Measurements from ENCODE around the gene CAP2. TPM values are rescaled to one million over a fixed set of nuclear protein-coding genes. Genes with fewer than 3 reads are reported as not detected.

CAP2 gene, protein sequence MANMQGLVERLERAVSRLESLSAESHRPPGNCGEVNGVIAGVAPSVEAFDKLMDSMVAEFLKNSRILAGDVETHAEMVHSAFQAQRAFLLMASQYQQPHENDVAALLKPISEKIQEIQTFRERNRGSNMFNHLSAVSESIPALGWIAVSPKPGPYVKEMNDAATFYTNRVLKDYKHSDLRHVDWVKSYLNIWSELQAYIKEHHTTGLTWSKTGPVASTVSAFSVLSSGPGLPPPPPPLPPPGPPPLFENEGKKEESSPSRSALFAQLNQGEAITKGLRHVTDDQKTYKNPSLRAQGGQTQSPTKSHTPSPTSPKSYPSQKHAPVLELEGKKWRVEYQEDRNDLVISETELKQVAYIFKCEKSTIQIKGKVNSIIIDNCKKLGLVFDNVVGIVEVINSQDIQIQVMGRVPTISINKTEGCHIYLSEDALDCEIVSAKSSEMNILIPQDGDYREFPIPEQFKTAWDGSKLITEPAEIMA
- polyA plus RNA-seq (ENCODE audit: low read depth in 6 of 6), result not detected

DNA sequence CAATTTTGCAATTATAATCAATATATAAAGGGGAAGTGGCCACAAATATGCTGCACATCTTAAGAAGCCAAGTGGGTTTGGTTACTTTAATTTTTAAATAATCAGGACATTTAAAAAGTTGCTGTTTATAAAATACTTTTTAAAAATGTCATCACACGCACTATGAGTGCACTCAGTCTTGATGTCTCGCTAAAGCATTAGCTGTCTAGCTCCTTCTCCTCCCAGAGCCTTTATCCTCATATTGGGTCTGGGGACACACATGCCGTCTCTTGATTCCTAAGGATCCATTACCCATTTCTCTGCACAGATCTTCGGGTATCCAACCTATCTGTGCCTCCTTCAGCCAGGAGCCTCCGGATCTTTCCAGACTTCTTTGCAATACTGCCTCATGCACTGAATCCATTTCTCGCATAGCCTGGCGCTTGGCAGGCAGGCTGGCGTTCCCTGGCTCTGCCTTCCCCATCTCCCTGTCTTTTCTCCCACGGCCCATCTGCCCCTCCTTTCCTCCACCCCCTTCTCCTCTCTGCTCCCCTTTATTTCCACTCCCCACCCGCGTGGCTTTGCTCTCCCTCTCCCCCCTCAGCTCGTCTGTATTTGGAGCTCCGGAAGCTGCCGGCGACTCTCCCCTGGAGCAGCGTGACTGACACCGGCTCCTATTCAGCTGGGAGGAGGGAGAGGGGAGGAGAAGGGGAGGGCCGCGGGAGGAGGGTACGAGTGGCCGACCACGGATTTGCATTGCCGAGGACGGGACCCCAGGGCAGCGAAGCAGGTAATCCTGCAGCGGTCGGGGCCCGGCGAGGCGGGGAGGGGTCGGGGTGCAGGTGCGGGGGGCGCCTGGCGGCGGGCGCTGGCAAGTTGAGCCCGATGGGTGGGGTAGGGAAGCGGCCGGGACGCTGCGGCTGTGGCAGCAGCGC lies at the start of gene CAP2:
TSS of gene CAP2 (plus strand) at position 618 of the 914 bp plus-strand sequence. CDS start 27,961 bp downstream, outside the sequence.
- ATAC-seq (ENCODE audit: low read depth in 2 of 2) (no peak), DNase-seq (no peak)
- H3K4me1 Mint-ChIP-seq, result peaks cover 4 to 11% (median 6%) of the 10 kb centered on the region in 3 donors
- peaks cover 47 to 59% (median 50%) of the 10 kb centered on the region in 3 donors for H3K27me3 Mint-ChIP-seq
- H3K9me3 Mint-ChIP-seq, result peaks cover 0 to 15% (median 3%) of the 10 kb centered on the region in 7 donors
- H3K36me3 Mint-ChIP-seq, result no peaks in the 10 kb centered on the region
- peak within 1 kb of the TSS in 6 of 8 donors; percentile 37 to 88 (median 65) for H3K4me3 Mint-ChIP-seq
- no peak within 1 kb of the TSS for H3K27ac Mint-ChIP-seq

DNA sequence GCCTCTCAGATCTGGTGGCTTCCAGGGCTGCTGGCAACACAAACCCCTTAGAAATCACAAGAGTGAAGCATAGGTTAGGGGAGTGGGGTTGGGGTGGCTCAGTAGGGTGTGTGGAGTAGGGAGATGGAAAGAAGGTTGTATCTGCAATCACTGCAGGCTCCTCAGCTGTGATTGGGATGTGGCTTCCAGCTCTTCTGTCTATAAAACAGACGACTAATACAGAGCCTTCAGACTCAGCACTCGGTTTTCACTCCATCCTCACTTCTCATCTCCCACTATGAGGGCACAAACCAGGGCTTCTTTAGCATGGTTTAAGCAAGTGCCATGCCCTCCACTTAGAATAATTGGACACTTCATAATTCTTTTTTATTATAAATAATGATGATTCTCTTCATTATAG lies 46.4 kb upstream of the CAP2 start:
- no peak overlapping the region for H3K4me3 Mint-ChIP-seq
- H3K9me3 Mint-ChIP-seq, result peaks cover 0 to 9% (median 5%) of the 10 kb centered on the region in 7 donors
- H3K4me1 Mint-ChIP-seq, result no peaks in the 10 kb centered on the region
- no peak overlapping the region for H3K27ac Mint-ChIP-seq
- ATAC-seq (ENCODE audit: low read depth in 2 of 2) (no peak), DNase-seq (no peak)
- peaks cover 0 to 4% of the 10 kb centered on the region in 2 donors for H3K36me3 Mint-ChIP-seq
- H3K27me3 Mint-ChIP-seq, result peaks cover 0 to 10% (median 6%) of the 10 kb centered on the region in 3 donors

DNA sequence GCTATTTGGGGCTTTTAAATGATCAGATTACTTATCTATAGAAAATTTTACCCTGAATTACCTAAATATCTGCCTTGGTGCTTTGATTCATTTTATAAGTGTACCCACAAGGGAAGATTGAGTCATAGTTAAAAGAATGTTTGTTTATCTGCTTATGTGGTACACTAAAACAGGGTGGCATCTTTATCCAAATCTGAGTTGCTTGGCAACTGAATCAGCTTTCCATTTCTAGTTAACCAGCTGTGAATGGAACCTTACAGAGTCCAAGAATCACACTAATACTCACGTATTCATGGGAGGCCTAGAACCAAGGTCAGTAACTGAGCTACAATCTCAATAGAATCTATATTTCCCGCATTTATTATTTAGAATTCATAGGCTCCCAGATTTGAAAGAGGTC lies 44.0 kb upstream of the CAP2 start:
- Mint-ChIP-seq H3K9me3 (peaks cover 0 to 1% (median 0%) of the 10 kb centered on the region in 7 donors), H3K4me1 (no peaks in the 10 kb centered on the region), H3K4me3 (no peak overlapping the region), H3K27ac (no peak overlapping the region), H3K36me3 (no peaks in the 10 kb centered on the region), H3K27me3 (no peaks in the 10 kb centered on the region)
- DNase-seq (no peak), ATAC-seq (ENCODE audit: low read depth in 2 of 2) (no peak)

DNA sequence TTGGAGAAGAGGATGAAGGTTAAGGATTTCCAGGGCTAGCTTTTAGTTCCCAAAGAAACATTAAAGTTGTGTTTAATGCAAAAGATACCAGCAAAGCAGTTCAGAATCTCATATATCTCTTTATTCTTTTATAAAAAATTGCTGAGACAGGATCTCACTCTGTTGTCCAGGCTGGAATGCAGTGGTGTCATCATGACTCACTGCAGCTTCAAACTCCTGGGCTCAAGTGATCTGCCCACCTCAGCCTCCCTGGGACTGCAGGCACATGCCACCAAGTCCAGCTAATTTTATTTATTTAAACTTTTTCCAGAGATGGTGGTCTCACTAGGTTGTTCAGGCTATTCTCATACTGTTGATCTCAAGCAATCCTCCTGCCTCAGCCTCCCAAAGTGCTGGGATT lies 41.1 kb upstream of the CAP2 start:
- DNase-seq (no peak), ATAC-seq (ENCODE audit: low read depth in 2 of 2) (no peak)
- no peaks in the 10 kb centered on the region for H3K4me1 Mint-ChIP-seq
- H3K27ac Mint-ChIP-seq, result no peak overlapping the region
- H3K27me3 Mint-ChIP-seq, result no peaks in the 10 kb centered on the region
- H3K9me3 Mint-ChIP-seq, result peaks cover 0 to 1% (median 0%) of the 10 kb centered on the region in 7 donors
- peak overlapping the region in 1 of 8 donors; percentile 25 for H3K4me3 Mint-ChIP-seq
- no peaks in the 10 kb centered on the region for H3K36me3 Mint-ChIP-seq

DNA sequence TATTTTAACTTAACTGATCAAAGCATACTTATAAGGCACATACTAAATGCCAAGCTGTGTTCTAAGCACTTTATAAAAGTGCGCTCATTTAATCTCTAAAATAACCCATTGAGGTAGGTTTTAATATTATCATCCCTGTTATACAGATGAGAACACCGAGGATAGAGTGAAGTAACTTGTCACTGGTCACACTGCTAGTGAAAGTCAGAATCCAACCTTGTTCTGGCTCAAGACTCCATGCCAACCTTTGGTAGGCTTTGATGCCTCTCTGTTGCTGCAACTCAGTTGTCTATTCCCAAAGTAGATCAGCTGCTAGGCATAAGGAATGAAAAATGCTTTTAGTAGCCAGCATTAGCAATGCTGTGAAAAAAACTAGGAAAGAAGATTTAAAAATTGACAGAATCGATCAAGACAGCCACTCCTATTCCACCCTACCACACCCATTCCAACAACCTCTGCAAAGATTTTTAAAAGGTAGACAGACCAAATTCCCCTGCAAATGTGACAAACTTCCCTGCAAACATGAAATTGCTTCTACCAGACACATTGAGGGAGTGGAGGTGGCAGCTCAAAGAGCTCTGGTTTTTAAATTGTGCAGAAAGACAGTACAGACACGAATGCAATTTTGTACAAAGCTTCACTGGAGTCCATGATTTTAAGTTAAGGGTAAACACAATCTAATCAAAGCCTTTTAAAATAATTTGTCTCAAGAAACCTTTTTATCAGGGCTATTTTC lies 39.8 kb upstream of the CAP2 start:
- Mint-ChIP-seq H3K36me3 (no peaks in the 10 kb centered on the region), H3K27ac (peak overlapping the region in 1 of 6 donors; percentile 8), H3K9me3 (peaks cover 0 to 1% (median 0%) of the 10 kb centered on the region in 7 donors), H3K27me3 (no peaks in the 10 kb centered on the region), H3K4me3 (no peak overlapping the region), H3K4me1 (no peaks in the 10 kb centered on the region)
- ATAC-seq (ENCODE audit: low read depth in 2 of 2) (no peak), DNase-seq (no peak)

DNA sequence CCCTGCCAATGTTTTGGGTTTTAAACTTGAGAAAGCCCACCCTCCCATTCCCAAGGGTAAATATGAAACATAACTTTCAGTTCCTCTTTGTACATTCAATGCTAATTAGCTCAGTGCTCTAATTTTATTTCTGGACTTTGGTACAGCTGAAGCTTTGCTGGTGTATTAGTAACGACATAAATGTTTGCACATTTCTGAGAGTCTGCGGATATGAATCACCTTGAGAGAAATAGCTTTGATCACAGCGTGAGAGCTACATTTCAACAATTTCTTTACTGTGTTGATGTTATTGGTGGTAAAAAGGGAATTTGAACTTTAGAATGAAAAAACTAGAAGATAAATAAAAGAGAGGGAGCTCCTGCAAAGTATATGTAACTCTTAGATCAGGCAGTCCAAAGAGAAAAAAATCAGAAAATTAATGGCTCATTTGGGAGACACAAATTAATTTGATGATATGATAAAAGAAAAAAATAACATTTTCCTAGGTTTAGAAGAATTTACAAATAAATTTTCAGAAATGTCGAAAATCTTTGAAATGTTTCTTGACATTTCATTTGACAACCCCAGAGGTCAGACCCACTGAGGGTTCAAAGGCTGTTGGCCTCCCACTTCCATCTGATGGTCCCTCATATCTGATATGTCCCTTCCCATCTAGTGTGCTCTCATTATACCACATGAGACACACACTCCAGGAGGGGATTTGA lies 38.5 kb upstream of the CAP2 start:
- DNase-seq, result no peak
- Mint-ChIP-seq H3K9me3 (peaks cover 0 to 4% (median 2%) of the 10 kb centered on the region in 7 donors), H3K4me1 (no peaks in the 10 kb centered on the region), H3K4me3 (no peak overlapping the region), H3K36me3 (no peaks in the 10 kb centered on the region), H3K27ac (no peak overlapping the region), H3K27me3 (no peaks in the 10 kb centered on the region)
- ATAC-seq (ENCODE audit: low read depth in 2 of 2), result no peak

DNA sequence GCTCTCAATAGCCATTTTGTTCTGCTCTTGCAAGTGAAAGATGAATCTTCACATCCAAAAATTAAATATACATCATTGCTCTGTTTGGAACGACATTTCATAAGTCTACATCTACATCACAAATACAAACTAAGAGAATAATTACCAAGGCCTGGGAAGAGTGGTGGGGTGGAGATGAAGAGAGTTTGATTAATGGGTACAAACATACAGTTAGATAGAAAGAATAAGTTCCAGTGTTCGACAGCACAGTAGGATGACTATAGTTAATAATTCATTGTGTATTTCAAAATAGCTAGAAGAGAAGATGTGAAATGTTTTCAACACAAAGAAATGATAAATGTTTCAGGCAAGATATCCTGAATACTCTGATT lies 38.0 kb upstream of the CAP2 start:
- Mint-ChIP-seq H3K9me3 (peaks cover 0 to 4% (median 2%) of the 10 kb centered on the region in 7 donors), H3K4me3 (no peak overlapping the region), H3K27ac (no peak overlapping the region), H3K36me3 (no peaks in the 10 kb centered on the region), H3K27me3 (no peaks in the 10 kb centered on the region), H3K4me1 (no peaks in the 10 kb centered on the region)
- ATAC-seq (ENCODE audit: low read depth in 2 of 2), result no peak
- no peak for DNase-seq

DNA sequence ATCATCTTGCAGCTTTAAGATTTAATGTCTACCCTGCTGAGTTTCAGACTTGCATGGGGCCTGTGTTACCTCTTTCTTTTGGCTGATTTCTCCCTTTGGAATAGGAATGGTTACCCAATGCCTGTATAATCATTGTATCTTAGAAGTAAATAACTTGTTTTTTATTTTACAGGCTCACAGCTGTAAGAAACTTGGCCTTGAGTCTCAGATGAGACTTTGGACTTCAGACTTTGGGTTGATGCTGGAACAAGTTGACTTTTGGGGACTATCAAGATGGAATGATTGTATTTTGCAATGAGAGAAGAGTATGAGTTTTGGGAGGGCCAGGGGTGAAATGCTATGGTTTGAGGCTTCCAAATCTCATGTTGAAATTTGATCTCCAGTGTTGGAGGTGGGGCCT lies 34.9 kb upstream of the CAP2 start:
- H3K27ac Mint-ChIP-seq, result no peak overlapping the region
- H3K4me3 Mint-ChIP-seq, result no peak overlapping the region
- ATAC-seq (ENCODE audit: low read depth in 2 of 2) (no peak), DNase-seq (no peak)
- no peaks in the 10 kb centered on the region for H3K36me3 Mint-ChIP-seq
- no peaks in the 10 kb centered on the region for H3K27me3 Mint-ChIP-seq
- no peaks in the 10 kb centered on the region for H3K4me1 Mint-ChIP-seq
- H3K9me3 Mint-ChIP-seq, result peaks cover 0 to 5% (median 4%) of the 10 kb centered on the region in 7 donors

DNA sequence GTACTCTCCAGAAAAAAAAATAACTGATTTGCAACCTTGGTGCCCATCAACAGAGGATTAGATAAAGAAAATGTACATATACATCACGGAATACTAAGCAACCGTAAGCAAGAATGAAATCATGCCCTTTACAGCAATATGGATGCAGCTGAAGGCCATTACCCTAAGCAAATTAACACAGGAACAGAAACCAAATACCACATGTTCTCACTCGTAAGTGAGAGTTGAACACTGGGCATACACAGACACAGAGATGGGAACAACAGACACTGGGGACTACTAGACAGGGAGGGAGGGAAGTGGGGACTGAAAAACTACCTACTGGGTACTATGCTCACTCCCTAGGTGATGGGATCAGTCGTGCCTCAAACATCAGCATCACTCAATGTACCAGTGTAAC lies 32.8 kb upstream of the CAP2 start:
- Mint-ChIP-seq H3K27me3 (no peaks in the 10 kb centered on the region), H3K4me1 (no peaks in the 10 kb centered on the region), H3K27ac (peak overlapping the region in 1 of 6 donors; percentile 39), H3K9me3 (peaks cover 0 to 6% (median 4%) of the 10 kb centered on the region in 7 donors), H3K36me3 (no peaks in the 10 kb centered on the region), H3K4me3 (no peak overlapping the region)
- no peak for ATAC-seq (ENCODE audit: low read depth in 2 of 2)
- DNase-seq, result no peak

DNA sequence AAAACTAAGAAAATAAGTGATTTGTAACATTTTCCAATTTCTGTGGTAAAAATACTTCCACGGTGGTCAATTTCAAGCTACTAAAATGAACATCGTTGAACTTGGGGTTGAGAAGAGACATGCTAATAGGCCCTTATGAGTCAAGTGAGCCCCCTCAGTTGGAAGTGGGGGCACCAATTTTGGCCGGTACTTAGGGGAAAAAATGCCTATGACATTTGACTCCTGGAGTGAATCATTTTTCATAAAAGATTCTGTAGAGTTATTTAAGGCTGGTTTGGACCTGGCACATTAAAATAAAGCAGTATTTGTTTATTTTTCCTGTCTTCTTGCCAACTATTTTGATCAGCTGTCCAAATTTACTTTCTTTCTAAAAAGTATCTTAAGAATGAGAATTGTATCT lies 32.4 kb upstream of the CAP2 start:
- DNase-seq, result no peak
- no peak overlapping the region for H3K27ac Mint-ChIP-seq
- peaks cover 0 to 10% (median 4%) of the 10 kb centered on the region in 7 donors for H3K9me3 Mint-ChIP-seq
- no peak for ATAC-seq (ENCODE audit: low read depth in 2 of 2)
- no peak overlapping the region for H3K4me3 Mint-ChIP-seq
- no peaks in the 10 kb centered on the region for H3K36me3 Mint-ChIP-seq
- no peaks in the 10 kb centered on the region for H3K27me3 Mint-ChIP-seq
- H3K4me1 Mint-ChIP-seq, result no peaks in the 10 kb centered on the region

DNA sequence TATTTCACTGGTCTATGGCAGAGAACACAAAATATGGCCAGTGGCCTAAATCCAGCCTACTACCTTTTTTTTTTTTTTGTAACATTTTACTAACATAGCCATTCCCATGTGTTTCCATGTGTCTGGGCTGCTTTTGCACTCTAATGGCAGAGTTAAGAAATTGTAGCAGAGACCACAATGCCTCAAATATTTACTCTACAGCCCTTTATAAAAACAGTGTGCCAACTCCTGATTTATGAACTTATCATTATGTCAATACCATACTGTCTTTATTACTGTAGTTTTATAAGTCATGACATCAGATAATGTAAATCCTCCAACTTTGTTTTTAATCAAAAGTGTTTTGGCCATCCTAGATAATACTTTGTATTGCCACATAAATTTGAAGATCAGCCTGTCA lies 27.4 kb upstream of the CAP2 start:
- Mint-ChIP-seq H3K36me3 (no peaks in the 10 kb centered on the region), H3K27me3 (no peaks in the 10 kb centered on the region), H3K27ac (no peak overlapping the region), H3K4me3 (no peak overlapping the region), H3K9me3 (peaks cover 5 to 29% (median 19%) of the 10 kb centered on the region in 7 donors), H3K4me1 (no peaks in the 10 kb centered on the region)
- no peak for DNase-seq
- ATAC-seq (ENCODE audit: low read depth in 2 of 2), result no peak

DNA sequence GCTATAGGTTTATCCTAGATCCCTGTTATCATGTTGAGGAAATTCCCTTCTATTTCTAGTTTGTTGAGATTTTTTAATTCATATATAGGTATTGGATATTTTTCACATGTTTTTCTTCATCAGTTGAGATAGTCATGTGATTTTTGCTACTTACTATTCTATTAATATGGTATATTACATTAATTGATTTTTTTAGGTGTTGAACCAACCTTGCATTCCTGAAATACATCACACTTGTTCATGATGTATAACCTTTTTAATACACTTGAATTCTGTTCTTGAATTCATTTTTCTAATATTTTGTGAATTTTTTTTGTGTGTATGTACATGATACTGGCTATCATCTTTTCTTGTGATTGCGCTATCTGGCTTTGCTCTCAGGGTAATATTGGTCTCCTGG lies 25.5 kb upstream of the CAP2 start:
- no peaks in the 10 kb centered on the region for H3K27me3 Mint-ChIP-seq
- no peak overlapping the region for H3K4me3 Mint-ChIP-seq
- H3K4me1 Mint-ChIP-seq, result no peaks in the 10 kb centered on the region
- peaks cover 5 to 29% (median 21%) of the 10 kb centered on the region in 7 donors for H3K9me3 Mint-ChIP-seq
- ATAC-seq (ENCODE audit: low read depth in 2 of 2) (no peak), DNase-seq (no peak)
- H3K36me3 Mint-ChIP-seq, result no peaks in the 10 kb centered on the region
- no peak overlapping the region for H3K27ac Mint-ChIP-seq
